T-cell (primary cell): Measurements from ENCODE around the gene KCNIP4. TPM values are rescaled to one million over a fixed set of nuclear protein-coding genes. Genes with fewer than 3 reads are reported as not detected.

ENCODE experiments used
- ATAC-seq, 4 experiments: fragments of 200-7000 bp in 3 of 4; fragments of 150-1000 bp in 1 of 4; cut with Tn5 transposase; replicated peaks in 1 of 4; 1 replicate in 3 of 4; 2 replicates in 1 of 4; pipeline ENCODE4 v1.10.0; 2021; ENCODE audit warnings: moderate library complexity in 3 of 4, mild to moderate bottlenecking in 2 of 4, moderate number of reproducible peaks in 1 of 4
- CTCF ChIA-PET, 2 donors: fragments of 300-600 bp; sonication (Branson Sonifier 250); formaldehyde crosslinking; loops; one replicate each; lab custom pipeline; 2022; ENCODE audit warnings: antibody characterized with exemption in 2 of 2; lab: Charles Lee
- POLR2A ChIA-PET, 2 donors: fragments of 300-600 bp; sonication (Branson Sonifier 250); formaldehyde crosslinking; loops; one replicate each; lab custom pipeline; 2022; ENCODE audit warnings: antibody characterized with exemption in 2 of 2; lab: Charles Lee
- DNase-seq, 35 experiments: peaks; one replicate each; pipeline versions ENCODE4 v3.0.0 to v3.0.0-alpha.2; 2013 to 2023
- H3K27ac ChIP-seq: one replicate; pipeline ENCODE4 v1.5.1; 2013; ENCODE audit warnings: low read length
- H3K27me3 ChIP-seq, 2 experiments: replicated peaks in 1 of 2; 1 replicate in 1 of 2; 2 replicates in 1 of 2; pipeline versions ENCODE4 v1.6.1 to v1.7.0; 2013; ENCODE audit warnings: low read length in 1 of 2, mixed read lengths in 1 of 2; ENCODE audit not compliant: control insufficient read depth in 2 of 2, insufficient read depth in 2 of 2; ENCODE audit errors: extremely low read depth in 1 of 2
- H3K36me3 ChIP-seq, 2 donors: 1 replicate in 1 of 2; 2 replicates in 1 of 2; pipeline versions ENCODE4 v1.6.1 to v1.7.0; 2013; ENCODE audit warnings: low read length in 1 of 2; ENCODE audit not compliant: control insufficient read depth in 2 of 2, insufficient read depth in 1 of 2; ENCODE audit errors: extremely low read depth in 1 of 2
- H3K4me1 ChIP-seq, 2 experiments: 1 replicate in 1 of 2; 2 replicates in 1 of 2; pipeline versions ENCODE4 v1.6.1 to v1.7.0; 2013; ENCODE audit warnings: low read length in 2 of 2, mixed read lengths in 1 of 2; ENCODE audit not compliant: insufficient read depth in 2 of 2, control insufficient read depth in 1 of 2; ENCODE audit errors: extremely low read depth in 1 of 2
- H3K4me3 ChIP-seq, 2 donors: 1 replicate in 1 of 2; 2 replicates in 1 of 2; pipeline versions ENCODE4 v1.5.1 to v1.7.0; 2013; ENCODE audit warnings: mild to moderate bottlenecking in 2 of 2, low read length in 1 of 2, moderate library complexity in 1 of 2; ENCODE audit not compliant: control insufficient read depth in 1 of 2; ENCODE audit errors: extremely low read depth in 1 of 2
- H3K9me3 ChIP-seq: 2 replicates; pipeline ENCODE4 v1.7.0; 2013
- H3K27ac Mint-ChIP-seq, 2 donors: one replicate each; pipeline ENCODE4 v1.8.0; 2020 to 2021; ENCODE audit warnings: mild to moderate bottlenecking in 2 of 2, mixed read lengths in 2 of 2
- H3K27me3 Mint-ChIP-seq, 2 donors: one replicate each; pipeline ENCODE4 v1.8.0; 2021 to 2022; ENCODE audit warnings: mixed read lengths in 2 of 2
- H3K36me3 Mint-ChIP-seq: one replicate; pipeline ENCODE4 v1.8.0; 2021; ENCODE audit warnings: mixed read lengths
- H3K4me1 Mint-ChIP-seq, 3 donors: one replicate each; pipeline ENCODE4 v1.8.0; 2020 to 2022; ENCODE audit warnings: mixed read lengths in 3 of 3, mild to moderate bottlenecking in 1 of 3
- H3K4me3 Mint-ChIP-seq, 3 donors: one replicate each; pipeline ENCODE4 v1.8.0; 2020 to 2022; ENCODE audit warnings: mild to moderate bottlenecking in 3 of 3, mixed read lengths in 3 of 3, moderate library complexity in 3 of 3
- H3K9me3 Mint-ChIP-seq, 3 donors: one replicate each; pipeline ENCODE4 v1.8.0; 2020 to 2022; ENCODE audit warnings: mixed read lengths in 3 of 3
- WGBS: methylation state at CpG from one replicate; pipeline ENCODE4 v1.1.5; 2013; ENCODE audit warnings: missing lambda C conversion rate; ENCODE audit not compliant: insufficient coverage; 5-methylcytosine and 5-hydroxymethylcytosine counted together
- total RNA-seq, 35 experiments: library from RNA in 6 of 35; stranded (reverse) in 6 of 35; fragments of 120-200 nt in 1 of 35; gene quantifications; one replicate each; pipeline versions ENCODE4 v1.2.1 to v1.2.4 and lab custom pipeline; 2013 to 2026

KCNIP4 gene
- total RNA-seq, 5 donors from 2014 or later (not counting 1 experiment from before 2014, with no cell fraction given): not detected

DNA sequence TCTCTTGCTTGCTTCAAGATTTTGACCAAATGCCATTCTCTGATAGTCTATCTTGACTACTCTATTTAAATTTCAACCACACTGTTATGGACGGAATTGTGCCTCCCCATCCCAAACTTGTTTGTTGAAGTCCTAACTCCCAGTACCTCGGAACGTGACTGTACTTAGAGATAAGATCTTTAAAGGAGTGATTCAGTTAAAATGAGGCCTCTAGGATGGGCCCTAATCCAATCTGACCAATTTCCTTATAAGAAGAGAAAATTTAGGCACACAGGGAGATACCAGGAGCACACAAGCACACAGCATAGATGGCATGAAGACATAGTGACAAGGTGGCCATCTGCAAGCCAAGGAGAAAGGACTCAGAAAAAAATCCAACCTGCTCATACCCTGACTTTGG lies 269.9 kb downstream of the KCNIP4 start:
- ChIA-PET CTCF (no interaction called here), POLR2A (no interaction called here)
- H3K27ac Mint-ChIP-seq: no peak overlapping the region
- ATAC-seq (no peak), DNase-seq (no peak)
- no peaks in the 10 kb centered on the region for H3K27me3 ChIP-seq
- no CpG with 5 or more reads among the region's 3 CpGs for WGBS
- peaks cover 0 to 14% (median 14%) of the 10 kb centered on the region in 3 donors for H3K9me3 Mint-ChIP-seq
- H3K4me1 ChIP-seq: no peaks in the 10 kb centered on the region
- no peaks in the 10 kb centered on the region for H3K9me3 ChIP-seq
- H3K36me3 ChIP-seq: no peaks in the 10 kb centered on the region
- H3K27me3 Mint-ChIP-seq: no peaks in the 10 kb centered on the region
- no peaks in the 10 kb centered on the region for H3K4me1 Mint-ChIP-seq
- H3K4me3 ChIP-seq: no peak overlapping the region
- H3K27ac ChIP-seq: no peak overlapping the region
- no peak overlapping the region for H3K4me3 Mint-ChIP-seq
- H3K36me3 Mint-ChIP-seq: no peaks in the 10 kb centered on the region

DNA sequence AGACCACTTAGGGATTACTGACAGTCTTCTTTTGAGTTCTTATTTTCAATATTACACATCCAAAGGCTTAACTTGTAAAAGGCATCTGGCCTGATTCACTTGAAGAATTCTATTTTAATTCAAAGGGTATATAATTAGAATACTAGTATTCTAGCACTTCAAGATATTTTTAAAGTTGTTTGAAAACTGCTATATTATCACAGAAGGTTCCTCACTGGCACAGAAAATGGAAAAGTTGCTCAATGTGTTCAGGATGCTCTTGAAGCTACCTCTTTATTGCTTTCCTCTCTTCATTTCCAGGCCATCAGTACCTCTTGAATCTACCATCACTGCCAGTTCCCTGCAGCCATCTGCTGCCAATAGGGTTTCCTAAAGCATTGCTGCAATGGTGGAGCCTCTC lies 271.4 kb downstream of the KCNIP4 start:
- ChIA-PET POLR2A (no interaction called here), CTCF (no interaction called here)
- DNase-seq (no peak), ATAC-seq (no peak)
- Histone ChIP-seq H3K27ac (no peak overlapping the region), H3K27me3 (no peaks in the 10 kb centered on the region), H3K4me1 (no peaks in the 10 kb centered on the region), H3K4me3 (no peak overlapping the region), H3K9me3 (no peaks in the 10 kb centered on the region), H3K36me3 (no peaks in the 10 kb centered on the region)
- H3K27ac Mint-ChIP-seq: no peak overlapping the region
- no peaks in the 10 kb centered on the region for H3K4me1 Mint-ChIP-seq
- H3K36me3 Mint-ChIP-seq: no peaks in the 10 kb centered on the region
- H3K27me3 Mint-ChIP-seq: no peaks in the 10 kb centered on the region
- H3K4me3 Mint-ChIP-seq: no peak overlapping the region
- peaks cover 0 to 14% (median 12%) of the 10 kb centered on the region in 3 donors for H3K9me3 Mint-ChIP-seq

DNA sequence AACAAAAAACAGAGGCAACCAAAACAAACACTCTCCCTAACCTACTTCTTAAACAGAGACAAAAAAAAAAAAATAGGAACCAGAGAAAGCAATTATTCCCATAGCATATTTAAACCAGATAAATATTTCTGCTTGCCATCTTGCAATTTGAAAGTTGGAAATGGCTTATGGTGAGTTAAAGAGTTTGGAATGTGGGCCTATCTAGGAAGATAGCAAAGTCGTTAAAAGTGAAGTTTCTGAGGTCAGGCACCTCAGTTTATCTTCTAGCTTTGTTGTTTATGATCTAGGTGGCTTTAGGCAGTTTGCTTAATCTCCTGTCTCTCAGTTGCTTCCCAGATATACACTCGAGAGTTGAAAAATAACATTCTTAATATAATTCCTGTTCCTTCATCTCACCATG lies 284.2 kb downstream of the KCNIP4 start:
- no peaks in the 10 kb centered on the region for H3K36me3 ChIP-seq
- H3K27ac ChIP-seq: no peak overlapping the region
- ChIA-PET POLR2A (no interaction called here), CTCF (no interaction called here)
- ATAC-seq (no peak), DNase-seq (no peak)
- H3K27me3 ChIP-seq: no peaks in the 10 kb centered on the region
- H3K4me3 ChIP-seq: no peak overlapping the region
- H3K4me1 Mint-ChIP-seq: no peaks in the 10 kb centered on the region
- H3K4me1 ChIP-seq: no peaks in the 10 kb centered on the region
- no peak overlapping the region for H3K27ac Mint-ChIP-seq
- no peak overlapping the region for H3K4me3 Mint-ChIP-seq
- no CpG with 5 or more reads among the region's 2 CpGs for WGBS
- H3K9me3 Mint-ChIP-seq: peaks cover 0 to 14% (median 4%) of the 10 kb centered on the region in 3 donors
- no peaks in the 10 kb centered on the region for H3K36me3 Mint-ChIP-seq
- H3K9me3 ChIP-seq: no peaks in the 10 kb centered on the region
- no peaks in the 10 kb centered on the region for H3K27me3 Mint-ChIP-seq

DNA sequence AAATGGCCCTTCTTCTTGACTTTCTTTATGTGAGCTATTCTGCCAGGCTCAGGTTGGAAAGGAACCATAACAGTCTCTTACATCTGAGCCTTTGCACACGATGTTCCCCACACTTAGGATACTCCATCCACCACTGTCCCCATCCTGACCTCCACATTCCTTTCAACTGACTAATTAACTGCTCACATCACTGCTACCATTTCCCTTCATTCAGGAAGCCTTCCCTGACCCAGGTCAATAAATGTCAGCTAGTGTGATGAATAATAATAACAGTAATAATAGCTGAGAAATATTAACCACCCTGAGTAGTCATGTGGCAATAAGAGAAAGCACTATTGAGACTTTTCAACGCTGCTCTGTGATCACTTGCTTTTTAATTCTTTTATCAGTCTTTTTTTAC lies 291.7 kb downstream of the KCNIP4 start:
- ChIA-PET CTCF (no interaction called here), POLR2A (no interaction called here)
- no peaks in the 10 kb centered on the region for H3K9me3 ChIP-seq
- H3K27ac ChIP-seq: no peak overlapping the region
- H3K4me3 ChIP-seq: no peak overlapping the region
- H3K36me3 Mint-ChIP-seq: no peaks in the 10 kb centered on the region
- no CpG with 5 or more reads among the region's 2 CpGs for WGBS
- H3K9me3 Mint-ChIP-seq: peaks cover 3 to 7% (median 5%) of the 10 kb centered on the region in 3 donors
- H3K27me3 ChIP-seq: no peaks in the 10 kb centered on the region
- H3K27ac Mint-ChIP-seq: no peak overlapping the region
- no peaks in the 10 kb centered on the region for H3K27me3 Mint-ChIP-seq
- no peak for ATAC-seq
- no peaks in the 10 kb centered on the region for H3K4me1 ChIP-seq
- no peak for DNase-seq
- H3K4me3 Mint-ChIP-seq: no peak overlapping the region
- H3K4me1 Mint-ChIP-seq: no peaks in the 10 kb centered on the region
- no peaks in the 10 kb centered on the region for H3K36me3 ChIP-seq

DNA sequence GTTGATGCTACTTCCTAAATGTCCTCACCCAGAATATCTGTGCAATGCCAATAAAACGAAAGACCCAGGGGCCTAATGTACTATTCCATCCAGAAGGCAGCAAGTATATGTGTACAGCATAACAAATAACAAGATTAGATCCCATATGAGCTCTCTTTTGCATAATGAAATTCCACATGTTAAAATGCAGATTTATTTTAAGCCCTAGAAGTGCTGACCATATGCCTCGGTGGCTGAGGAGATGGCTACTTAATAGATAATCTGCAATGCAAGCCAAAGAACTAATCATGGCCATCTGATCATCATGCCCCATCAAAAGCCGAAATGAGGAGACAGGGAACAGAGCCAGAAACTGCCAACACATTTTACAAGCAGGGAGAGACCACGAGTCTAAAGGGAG lies 293.5 kb downstream of the KCNIP4 start:
- no peaks in the 10 kb centered on the region for H3K4me1 ChIP-seq
- CTCF ChIA-PET: no interaction called here
- Mint-ChIP-seq H3K4me1 (no peaks in the 10 kb centered on the region), H3K9me3 (peaks cover 3 to 7% (median 5%) of the 10 kb centered on the region in 3 donors), H3K36me3 (no peaks in the 10 kb centered on the region), H3K27me3 (no peaks in the 10 kb centered on the region), H3K4me3 (no peak overlapping the region), H3K27ac (no peak overlapping the region)
- no peaks in the 10 kb centered on the region for H3K27me3 ChIP-seq
- POLR2A ChIA-PET: no interaction called here
- no peaks in the 10 kb centered on the region for H3K9me3 ChIP-seq
- no peak overlapping the region for H3K4me3 ChIP-seq
- ATAC-seq (no peak), DNase-seq (no peak)
- H3K36me3 ChIP-seq: no peaks in the 10 kb centered on the region
- no peak overlapping the region for H3K27ac ChIP-seq
- WGBS: 50% methylated on average over 1 of the region's 4 CpGs

DNA sequence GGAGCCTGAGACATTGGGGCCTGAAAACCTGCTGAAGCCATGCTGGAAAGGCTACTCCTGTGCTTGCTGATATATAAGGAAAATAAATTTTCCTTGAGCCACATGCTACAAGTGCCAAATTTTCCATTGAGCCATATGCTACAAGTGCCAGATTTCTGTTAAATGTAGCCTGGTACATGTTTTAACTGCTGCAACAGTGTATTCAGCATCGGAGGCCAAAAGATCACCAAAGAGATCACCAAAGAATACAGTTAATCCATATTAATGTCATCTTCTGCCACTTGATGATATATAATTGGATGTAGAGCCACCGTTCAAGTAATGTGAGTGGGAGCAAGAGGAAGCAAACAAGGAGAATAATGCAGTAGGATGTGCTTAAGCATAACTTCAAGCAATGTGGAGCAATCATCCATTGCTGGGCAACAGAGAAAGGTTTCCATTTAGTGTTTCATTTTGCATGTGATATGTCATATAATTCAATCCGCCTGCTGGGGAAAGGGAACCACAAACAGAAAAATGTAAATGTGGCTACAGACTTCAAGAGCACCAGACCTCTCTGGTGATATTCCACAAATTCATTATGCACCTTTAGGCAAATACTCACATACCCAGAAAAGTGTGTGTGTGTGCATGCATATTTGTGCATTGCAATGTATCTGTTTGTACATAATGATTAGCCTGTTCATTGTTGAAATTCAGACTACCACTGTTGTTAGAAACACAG lies 295.9 kb downstream of the KCNIP4 start:
- H3K27me3 ChIP-seq: no peaks in the 10 kb centered on the region
- H3K9me3 ChIP-seq: no peaks in the 10 kb centered on the region
- ATAC-seq: no peak
- no peak overlapping the region for H3K27ac ChIP-seq
- Mint-ChIP-seq H3K27me3 (no peaks in the 10 kb centered on the region), H3K36me3 (no peaks in the 10 kb centered on the region), H3K9me3 (peaks cover 2 to 11% (median 5%) of the 10 kb centered on the region in 3 donors), H3K27ac (no peak overlapping the region), H3K4me1 (no peaks in the 10 kb centered on the region), H3K4me3 (no peak overlapping the region)
- ChIA-PET POLR2A (no interaction called here), CTCF (no interaction called here)
- WGBS: no CpG with 5 or more reads among the region's 3 CpGs
- H3K4me3 ChIP-seq: no peak overlapping the region
- DNase-seq: no peak
- no peaks in the 10 kb centered on the region for H3K36me3 ChIP-seq
- no peaks in the 10 kb centered on the region for H3K4me1 ChIP-seq
